Measurements from ENCODE around the gene EARS2.

The EARS2 gene

GRCh38 chr16:23564575-23565363, 7.6 kb upstream of the EARS2 start:
- no peak for DNase-seq (ENCODE audit: low read depth)
- no peak overlapping the region for H3K4me3 ChIP-seq (ENCODE audit: low read depth, low read length)
- no peak for TF ChIP-seq MAX (IDR thresholded peaks at IDR 0.05; ENCODE audit: low read depth, low read length)
- TF ChIP-seq POLR2A (IDR thresholded peaks at IDR 0.05; ENCODE audit: extremely low read depth, insufficient read length): no peak
- no peak for TF ChIP-seq CTCF (IDR thresholded peaks at IDR 0.05; ENCODE audit: low read depth, low read length)
- no peak for TF ChIP-seq MYC (IDR thresholded peaks at IDR 0.05; ENCODE audit: low read depth, low read length)

- no peak overlapping the region for H3K4me3 ChIP-seq (ENCODE audit: low read depth, low read length)
- no peak for DNase-seq (ENCODE audit: low read depth)
- TF ChIP-seq CTCF (IDR thresholded peaks at IDR 0.05; ENCODE audit: low read depth, low read length) (no peak), MYC (IDR thresholded peaks at IDR 0.05; ENCODE audit: low read depth, low read length) (no peak), MAX (IDR thresholded peaks at IDR 0.05; ENCODE audit: low read depth, low read length) (no peak), POLR2A (IDR thresholded peaks at IDR 0.05; ENCODE audit: extremely low read depth, insufficient read length) (no peak)
Observed at GRCh38 chr16:23563186-23563585, 6.0 kb upstream of the EARS2 start.

GRCh38 chr16:23562505-23562904, 5.4 kb upstream of the EARS2 start:
- DNase-seq (ENCODE audit: low read depth): no peak
- no peak for TF ChIP-seq POLR2A (IDR thresholded peaks at IDR 0.05; ENCODE audit: extremely low read depth, insufficient read length)
- no peak for TF ChIP-seq MAX (IDR thresholded peaks at IDR 0.05; ENCODE audit: low read depth, low read length)
- TF ChIP-seq CTCF (IDR thresholded peaks at IDR 0.05; ENCODE audit: low read depth, low read length): no peak
- no peak for TF ChIP-seq MYC (IDR thresholded peaks at IDR 0.05; ENCODE audit: low read depth, low read length)
- H3K4me3 ChIP-seq (ENCODE audit: low read depth, low read length): no peak overlapping the region

- DNase-seq (ENCODE audit: low read depth): no peak
- H3K4me3 ChIP-seq (ENCODE audit: low read depth, low read length): no peak overlapping the region
- TF ChIP-seq MYC (IDR thresholded peaks at IDR 0.05; ENCODE audit: low read depth, low read length): no peak
- no peak for TF ChIP-seq CTCF (IDR thresholded peaks at IDR 0.05; ENCODE audit: low read depth, low read length)
- no peak for TF ChIP-seq POLR2A (IDR thresholded peaks at IDR 0.05; ENCODE audit: extremely low read depth, insufficient read length)
Observed at GRCh38 chr16:23561586-23561985, 4.4 kb upstream of the EARS2 start.

GRCh38 chr16:23557779-23558702, 891 bp upstream of the EARS2 start:
- H3K4me3 ChIP-seq (ENCODE audit: low read depth, low read length): peak overlapping the region; percentile 97
- no peak for TF ChIP-seq CTCF (IDR thresholded peaks at IDR 0.05; ENCODE audit: low read depth, low read length)
- TF ChIP-seq MYC (IDR thresholded peaks at IDR 0.05; ENCODE audit: low read depth, low read length): no peak
- no peak for TF ChIP-seq MAX (IDR thresholded peaks at IDR 0.05; ENCODE audit: low read depth, low read length)
- no peak for TF ChIP-seq POLR2A (IDR thresholded peaks at IDR 0.05; ENCODE audit: extremely low read depth, insufficient read length)
- no peak for DNase-seq (ENCODE audit: low read depth)
